NAMALWA (cell line): ENCODE measurements around the gene SLAMF8.

ENCODE experiments used
- DNase-seq: peaks from one replicate; pipeline ENCODE4 v3.0.0-alpha.2; 2015; ENCODE audit warnings: low spot score

SLAMF8 gene

DNA sequence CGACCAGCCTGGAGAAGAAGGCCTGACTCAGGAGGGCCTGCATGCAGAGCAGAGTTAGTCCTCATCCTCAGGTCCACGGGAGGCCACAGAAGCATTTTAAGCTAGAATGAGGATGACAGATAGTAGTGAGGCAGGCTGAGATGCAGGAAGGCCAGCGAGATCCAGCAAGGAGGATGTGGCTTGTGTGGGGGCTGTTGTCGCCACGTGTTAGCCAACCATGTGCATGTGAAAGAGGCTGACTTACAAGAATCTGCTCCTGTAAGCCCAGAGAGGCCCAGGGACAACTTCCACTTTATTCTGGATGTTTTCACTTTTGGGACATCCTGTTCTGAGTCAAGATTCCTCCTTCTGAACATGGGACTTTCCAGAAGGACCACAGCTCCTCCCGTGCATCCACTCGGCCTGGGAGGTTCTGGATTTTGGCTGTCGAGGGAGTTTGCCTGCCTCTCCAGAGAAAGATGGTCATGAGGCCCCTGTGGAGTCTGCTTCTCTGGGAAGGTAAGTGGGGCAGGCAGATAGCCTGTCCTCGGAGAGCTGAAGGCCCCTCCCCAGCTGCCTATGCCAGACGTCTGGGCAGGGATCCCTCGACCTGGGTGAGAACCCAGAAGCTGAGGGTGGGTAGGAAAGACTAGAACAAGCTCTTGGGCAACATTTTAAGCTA lies at the start of gene SLAMF8:
Gene SLAMF8 (plus strand): TSS at position 433 of the 661 bp plus-strand sequence. CDS start 26 bp downstream, at position 459.
- DNase-seq = no peak

DNA sequence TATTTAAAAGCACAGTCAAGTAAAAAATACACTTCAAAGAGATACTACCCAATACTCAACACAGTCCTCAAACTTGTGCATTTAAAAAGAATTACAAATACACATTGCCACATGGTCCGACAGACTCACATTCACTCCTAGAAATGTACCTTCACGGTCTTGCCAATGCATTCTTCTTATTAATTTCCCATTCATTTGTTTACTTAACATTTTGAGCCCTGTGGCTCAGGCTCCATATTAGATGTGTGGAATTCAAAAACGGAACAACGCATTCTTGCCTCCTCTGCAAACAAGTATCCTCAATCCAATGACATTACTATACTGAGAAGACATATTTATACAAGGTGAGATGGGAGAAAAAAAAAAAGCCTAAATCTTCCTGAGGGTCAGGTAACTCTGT lies 48.4 kb upstream of the SLAMF8 start:
- no peak for DNase-seq

DNA sequence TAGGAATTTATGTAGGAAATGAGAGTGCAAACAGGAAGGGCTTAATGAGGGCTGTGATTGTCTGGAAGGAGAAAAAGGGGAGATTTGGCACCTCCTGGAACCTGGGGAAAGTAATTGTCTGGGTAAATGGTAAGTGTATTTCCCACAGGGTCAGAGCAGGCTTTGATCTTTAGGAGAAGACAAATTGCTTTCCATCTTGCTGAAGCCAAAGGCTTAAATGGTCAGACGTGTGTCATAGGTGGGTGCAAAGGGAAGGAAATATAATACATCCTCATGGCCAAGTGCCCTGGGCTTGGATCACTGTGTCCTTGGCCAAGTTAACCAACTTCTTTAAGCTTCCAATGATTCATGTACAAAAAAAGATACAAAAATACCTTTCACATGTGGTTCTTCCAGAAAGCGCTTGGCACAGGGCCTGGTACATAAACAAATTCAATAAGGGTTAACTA lies 47.2 kb upstream of the SLAMF8 start:
- DNase-seq = no peak

DNA sequence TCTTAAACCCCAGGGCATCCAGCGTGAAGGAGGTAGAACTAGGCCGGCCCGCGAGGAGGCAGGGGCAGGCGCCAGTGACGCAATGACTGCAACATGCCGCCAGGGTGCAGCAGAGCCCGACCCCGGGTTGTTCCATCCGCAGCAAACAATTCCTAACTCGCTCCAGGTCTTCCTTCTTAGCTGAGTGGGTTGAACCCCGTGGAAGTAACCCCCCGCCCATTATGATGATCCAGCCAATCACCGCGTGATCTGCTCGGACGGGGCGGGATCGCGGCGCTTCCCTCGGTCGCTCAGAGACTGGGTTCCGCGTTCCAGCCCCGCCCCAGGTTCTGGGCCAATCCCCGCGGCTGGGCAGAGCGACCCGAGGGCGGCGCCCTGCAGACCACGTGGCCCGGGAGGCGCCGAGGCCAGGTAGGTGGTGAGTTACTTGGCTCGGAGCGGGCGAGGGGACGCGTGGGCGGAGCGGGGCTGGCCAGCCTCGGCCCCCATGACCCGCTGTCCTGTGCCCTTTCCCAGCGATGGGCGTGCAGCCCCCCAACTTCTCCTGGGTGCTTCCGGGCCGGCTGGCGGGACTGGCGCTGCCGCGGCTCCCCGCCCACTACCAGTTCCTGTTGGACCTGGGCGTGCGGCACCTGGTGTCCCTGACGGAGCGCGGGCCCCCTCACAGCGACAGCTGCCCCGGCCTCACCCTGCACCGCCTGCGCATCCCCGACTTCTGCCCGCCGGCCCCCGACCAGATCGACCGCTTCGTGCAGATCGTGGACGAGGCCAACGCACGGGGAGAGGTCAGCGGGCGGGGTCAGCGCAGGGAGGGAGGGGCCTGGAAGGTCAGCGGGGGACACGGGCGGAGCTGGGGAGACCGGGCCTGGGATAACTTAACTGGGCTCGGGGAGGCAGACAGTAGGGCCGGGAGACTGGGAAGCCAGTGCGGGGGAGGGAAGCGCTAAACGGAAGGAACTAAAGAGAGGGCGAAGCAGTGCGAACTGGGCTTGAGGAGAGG lies 45.8 kb upstream of the SLAMF8 start, which contains the start of gene DUSP23:
Gene DUSP23 (plus strand): TSS at position 380 of the 1,000 bp plus-strand sequence. CDS start 139 bp downstream, at position 519.
- peak; percentile 93 for DNase-seq

DNA sequence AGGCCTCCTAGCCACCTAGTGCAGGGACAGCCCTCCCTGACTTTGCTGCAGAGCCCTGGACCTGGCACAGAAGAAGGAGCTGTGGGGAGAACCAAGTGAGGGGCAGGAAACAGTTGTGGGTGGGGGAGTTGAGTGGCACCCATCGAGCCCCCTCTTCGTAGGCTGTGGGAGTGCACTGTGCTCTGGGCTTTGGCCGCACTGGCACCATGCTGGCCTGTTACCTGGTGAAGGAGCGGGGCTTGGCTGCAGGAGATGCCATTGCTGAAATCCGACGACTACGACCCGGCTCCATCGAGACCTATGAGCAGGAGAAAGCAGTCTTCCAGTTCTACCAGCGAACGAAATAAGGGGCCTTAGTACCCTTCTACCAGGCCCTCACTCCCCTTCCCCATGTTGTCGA lies 44.7 kb upstream of the SLAMF8 start:
- DNase-seq = no peak

DNA sequence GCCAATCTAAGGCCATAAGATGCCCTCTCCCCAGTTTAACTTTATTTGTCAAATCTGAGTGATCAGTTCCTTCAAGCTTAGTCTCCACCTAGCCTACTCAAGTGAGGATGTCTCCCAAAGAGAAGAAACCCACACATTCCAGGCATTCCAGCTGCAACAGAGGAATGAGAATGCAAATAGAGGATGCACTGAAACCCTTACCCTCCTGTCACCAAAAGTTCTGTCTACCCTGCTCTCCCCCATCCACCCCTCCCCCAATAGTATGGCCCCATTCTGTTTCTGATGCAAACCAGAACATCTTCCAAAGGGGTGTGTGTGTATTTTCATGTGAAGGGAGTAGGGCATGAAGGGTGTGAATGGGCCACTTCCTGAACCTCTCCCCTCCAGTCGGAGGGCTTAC lies 42.9 kb upstream of the SLAMF8 start:
- DNase-seq = no peak

DNA sequence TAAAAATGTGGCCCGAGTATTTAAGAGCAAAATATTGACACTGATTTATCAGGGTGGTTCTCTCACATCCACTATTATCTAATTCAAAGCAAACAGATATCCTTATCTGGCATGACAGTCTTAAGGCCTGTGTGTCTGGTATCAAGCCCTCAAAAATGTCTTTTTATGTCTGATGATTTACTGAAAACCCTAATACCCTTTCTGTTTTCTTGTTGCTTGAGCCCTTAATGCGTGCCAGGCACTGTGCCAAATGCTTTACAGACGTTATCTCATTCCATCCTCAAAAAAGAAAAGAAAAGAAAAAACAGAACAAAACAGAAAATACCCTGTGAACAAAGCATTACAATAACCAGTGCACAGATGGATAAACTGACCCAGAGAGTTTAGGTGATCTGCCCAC lies 40.2 kb upstream of the SLAMF8 start:
- no peak for DNase-seq

DNA sequence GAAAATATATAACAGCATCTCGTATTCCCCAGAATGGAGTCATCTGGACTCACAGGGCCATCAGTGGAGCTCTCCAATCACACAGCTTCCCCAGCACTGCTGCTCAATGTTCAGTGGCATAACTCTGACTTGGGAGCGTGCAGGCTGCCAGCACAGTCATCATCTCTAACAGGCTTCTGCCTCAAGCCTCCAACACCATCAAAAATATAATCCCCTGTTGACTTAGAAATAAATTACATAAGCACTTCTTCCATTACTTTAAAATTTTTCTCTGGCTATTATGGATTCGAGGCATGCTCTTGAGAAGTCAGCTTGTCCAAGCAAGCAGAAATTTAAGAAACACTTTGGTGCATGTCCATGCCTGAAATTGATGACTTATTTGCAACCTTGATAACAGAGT lies 39.7 kb upstream of the SLAMF8 start:
- DNase-seq = no peak

DNA sequence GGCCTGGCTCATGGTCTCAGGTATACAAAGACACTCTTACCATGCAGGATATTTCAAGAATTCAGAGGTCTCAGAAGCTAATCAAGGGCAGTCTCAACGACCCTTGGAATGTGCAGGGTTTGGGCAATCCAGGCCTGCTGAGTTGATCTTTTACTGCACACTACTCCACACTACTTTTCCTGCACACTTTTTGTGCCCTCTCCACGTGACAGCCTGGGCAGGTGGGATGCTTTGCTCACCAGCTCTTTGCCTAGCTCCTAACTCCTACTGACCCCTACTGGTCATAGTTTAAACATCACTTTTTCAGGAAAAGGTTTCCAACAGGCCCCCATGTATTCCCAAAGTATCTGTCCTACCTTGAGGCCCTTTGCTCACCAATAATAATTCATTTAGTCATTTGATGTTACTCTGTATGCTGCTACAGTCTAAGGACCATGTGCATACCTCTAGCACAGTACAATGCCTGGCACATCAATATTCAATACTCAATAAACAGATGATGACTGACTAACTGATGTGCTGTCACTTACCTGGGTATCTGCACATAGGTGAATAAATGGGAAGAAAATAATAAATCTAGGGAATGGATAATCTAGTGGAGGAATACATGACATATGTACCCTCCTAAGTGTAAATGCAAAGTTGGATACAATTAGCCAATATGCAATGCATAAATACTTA lies 36.3 kb upstream of the SLAMF8 start:
- DNase-seq = peak; percentile 58

DNA sequence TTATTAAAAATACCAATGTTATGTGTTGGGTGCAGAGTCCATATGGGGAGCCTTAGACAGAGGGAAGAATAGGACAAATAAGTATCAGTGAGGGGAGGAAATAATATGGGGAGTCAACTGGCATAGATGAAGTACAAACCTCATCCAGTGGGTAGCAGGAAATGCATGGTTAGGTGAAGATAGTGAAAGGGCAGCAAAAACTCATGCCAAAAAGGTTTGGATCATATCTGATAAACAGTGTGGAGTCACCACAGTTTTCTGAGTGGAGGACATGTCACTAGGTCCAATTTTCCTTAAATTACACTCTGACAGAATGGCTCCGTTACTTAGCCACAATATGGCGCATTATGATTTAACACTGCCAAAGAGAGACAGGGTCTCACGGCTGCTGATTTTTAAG lies 35.6 kb upstream of the SLAMF8 start:
- no peak for DNase-seq

DNA sequence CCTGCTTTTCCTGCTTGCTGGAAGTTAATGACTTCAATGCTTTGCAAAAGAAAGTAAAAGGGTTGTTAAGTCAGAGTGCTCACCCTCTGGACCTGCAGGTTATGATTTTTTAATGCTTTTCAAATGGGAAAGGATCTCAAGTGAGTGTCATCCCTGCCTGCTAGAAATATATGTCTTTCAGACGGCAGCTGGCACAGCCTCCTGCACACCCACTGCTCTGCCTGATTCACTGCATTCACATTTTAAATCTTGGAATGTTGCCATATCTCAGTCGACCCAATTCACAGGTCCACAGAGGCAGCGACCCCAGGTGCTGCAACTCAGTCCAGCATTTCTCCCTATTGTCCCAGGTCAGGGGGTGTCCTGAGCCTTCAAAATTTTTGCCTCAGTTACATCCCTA lies 35.2 kb upstream of the SLAMF8 start:
- DNase-seq = no peak

DNA sequence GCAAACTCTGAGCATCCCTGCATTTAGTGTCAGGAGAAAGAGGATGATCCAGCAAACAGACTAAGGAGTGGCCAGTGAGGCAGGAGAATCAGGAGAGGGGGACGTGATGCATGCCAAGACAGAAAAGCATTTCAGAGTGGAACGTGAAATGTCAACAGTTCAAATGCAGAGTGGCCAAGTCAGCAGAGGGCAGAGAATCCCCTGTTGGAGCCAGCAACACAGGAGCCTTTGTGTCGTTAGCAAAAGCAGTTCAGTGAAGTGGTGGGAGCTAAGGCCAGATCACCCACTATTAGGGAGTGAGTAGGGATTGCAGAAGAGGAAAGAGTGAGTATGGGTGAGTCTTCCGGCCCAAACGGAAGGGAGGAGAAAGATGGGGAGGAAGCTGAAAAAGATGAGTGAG lies 31.1 kb upstream of the SLAMF8 start:
- DNase-seq = no peak

DNA sequence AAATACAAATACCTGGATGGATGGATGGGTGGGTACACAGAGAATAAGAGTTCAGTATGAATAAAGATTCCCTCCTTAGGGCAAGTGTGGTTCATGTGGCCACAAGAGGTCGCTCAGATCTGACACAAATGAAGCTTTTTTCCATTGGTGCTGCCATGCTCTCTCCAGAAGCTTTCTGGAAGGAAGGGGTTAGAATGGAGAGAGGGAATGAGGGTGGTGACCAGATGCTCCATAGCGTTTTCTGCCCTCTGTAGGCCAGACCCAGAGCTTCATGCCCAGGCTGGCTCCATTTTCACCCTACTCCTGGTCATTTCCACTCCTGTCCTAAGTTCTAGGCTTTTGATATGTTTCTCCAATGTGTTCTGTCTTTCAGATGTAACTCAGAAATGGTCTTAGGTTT lies 27.8 kb upstream of the SLAMF8 start:
- DNase-seq = peak; percentile 68

DNA sequence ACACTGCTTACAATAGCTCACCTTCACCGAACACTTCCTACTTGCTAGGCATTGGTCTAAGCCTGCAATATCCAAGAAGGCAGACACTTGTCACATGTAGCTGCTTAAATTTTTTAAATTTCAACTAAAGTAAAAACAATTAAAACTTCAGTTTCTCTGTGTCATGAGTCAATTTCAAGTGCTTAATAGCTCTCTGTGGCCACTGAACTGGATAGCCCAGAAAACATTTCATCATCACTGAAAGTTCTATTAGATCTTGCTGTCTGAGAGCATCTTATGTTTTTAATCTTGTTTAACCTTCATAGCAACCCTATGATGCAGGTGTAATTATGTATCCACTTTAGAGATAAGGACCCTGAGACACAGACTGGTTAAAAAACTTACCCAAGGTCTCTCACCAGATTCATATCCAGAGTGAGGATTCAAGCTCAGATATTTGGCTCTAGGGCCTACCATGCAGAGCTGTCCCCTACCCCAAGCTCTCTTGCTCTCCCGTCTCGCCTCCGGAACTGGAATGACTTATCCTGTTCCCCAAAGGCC lies 27.2 kb upstream of the SLAMF8 start:
- DNase-seq = no peak

DNA sequence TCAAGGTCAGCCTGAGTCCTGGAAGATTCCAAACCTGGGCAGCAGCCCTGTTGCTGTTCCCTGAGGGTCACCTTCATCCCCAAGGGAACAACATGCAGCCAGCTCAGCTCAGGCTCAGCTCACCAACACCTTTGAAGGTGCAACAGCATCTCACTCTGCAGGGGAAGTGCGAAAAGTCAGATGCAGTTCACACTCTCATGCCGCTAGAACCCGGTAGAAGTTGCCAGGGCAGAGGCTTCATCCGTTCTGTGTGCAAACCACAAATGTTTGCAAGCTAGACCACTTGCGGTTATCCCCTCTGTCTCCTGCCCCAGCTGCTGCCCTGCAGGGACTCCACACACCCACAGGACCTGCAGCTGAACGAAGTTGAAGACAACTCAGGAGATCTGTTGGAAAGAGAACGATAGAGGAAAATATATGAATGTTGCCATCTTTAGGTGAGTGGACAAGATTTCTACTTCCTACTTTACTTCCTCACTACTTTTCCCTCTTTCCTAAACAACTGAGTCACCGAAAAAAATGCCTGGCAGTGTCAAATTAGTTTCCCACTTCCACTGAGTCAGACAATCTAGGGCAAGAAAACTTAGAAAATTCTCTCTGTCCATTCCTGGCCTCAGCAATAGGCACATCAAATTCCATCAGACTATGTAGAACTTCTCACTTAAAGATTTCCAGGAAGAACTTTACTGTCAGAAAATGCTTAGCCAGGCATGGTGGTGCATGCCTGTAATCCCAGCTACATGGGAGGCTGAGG lies 26.3 kb upstream of the SLAMF8 start:
- DNase-seq = peak; percentile 31

DNA sequence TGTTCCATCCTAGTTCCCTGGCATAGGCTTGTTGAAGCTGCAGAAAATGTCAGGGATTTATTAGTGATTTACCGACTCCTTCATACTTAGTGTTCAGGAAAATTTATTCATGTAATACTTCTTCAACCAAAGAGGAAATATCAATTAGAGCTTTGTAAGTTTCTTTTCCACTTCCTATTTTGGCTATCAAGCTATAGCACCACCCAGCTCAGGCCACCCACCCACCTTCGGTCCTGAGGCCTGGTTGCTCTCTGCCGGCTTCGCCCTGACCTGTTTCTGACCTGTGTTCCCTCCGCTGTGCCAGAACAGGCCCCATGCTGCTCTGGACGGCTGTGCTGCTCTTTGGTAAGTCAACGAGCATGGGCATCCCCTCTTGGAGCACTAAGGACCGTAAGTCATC lies 24.6 kb upstream of the SLAMF8 start, which contains the start of gene FCRL6:
Gene FCRL6 (plus strand): TSS at position 250 of the 400 bp plus-strand sequence. CDS start 65 bp downstream, at position 315.
- DNase-seq = no peak

DNA sequence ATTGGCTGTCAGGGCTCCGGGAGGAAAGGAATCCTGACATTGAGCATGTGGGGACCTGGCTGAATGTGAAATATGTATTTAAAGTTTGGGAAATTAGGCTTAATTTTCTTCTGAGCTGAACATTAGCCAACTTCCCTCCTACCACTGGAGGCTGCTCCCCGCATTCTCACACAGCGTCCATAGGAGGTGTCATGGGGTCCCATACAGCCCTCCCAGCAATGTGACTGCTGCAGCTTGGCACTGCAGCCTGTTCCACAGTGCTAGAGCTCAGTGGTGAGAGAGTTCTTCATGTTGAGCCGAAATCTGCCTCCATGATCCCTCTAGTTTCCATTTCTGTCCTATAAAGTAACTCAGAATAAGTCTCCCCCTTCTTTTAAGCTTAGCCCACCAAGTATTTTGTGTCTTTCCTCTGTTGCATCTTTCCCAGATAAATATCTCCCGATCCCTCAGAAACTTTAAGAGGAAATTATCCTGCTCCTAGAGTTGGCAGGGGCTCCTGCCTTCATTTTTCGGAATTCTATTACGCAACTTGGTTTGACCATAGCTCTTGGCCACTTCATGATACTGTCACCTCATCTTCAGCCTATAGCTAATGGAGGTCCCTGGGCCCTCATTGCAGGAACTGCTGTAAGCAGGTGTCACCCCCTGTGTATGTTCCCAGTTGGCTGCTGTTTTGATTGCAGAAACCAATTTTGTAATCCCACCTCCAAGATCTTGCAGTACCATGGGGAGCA lies 22.6 kb upstream of the SLAMF8 start:
- DNase-seq = peak; percentile 22

DNA sequence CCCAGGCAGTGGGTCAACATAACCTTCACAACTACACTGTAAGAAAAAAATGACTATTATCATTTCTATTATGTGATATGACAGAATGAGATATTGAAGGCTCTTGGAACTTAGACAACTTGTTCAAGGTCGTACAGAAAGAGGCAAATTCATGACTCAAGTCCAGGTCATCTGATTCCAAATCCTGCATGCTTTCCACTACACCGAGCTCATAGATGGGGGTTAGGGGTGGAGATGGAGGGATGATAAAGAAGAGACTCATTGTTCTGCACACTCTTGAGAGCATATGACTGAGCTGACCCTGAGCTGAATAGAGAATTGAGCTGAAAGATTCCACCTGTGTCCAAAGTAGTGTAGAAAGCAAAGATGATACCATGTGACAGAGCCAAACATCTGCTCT lies 21.7 kb upstream of the SLAMF8 start:
- no peak for DNase-seq

DNA sequence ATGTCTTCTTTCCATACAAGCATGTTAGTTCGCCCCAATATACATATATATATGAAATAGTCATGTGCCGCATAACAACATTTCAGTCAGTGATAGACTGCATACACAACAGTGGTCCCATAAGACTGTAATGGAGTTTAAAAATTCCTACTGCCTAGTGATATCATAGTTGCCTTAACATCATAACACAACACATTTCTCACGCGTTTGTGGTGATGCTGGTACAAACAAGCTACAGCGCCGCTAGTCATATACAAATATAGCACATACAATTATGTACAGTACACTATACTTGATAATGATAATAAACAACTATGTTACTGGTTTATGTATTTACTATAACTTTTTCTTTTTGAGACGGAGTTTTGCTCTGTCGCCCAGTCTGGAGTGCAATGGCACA lies 10.7 kb upstream of the SLAMF8 start:
- DNase-seq = no peak

DNA sequence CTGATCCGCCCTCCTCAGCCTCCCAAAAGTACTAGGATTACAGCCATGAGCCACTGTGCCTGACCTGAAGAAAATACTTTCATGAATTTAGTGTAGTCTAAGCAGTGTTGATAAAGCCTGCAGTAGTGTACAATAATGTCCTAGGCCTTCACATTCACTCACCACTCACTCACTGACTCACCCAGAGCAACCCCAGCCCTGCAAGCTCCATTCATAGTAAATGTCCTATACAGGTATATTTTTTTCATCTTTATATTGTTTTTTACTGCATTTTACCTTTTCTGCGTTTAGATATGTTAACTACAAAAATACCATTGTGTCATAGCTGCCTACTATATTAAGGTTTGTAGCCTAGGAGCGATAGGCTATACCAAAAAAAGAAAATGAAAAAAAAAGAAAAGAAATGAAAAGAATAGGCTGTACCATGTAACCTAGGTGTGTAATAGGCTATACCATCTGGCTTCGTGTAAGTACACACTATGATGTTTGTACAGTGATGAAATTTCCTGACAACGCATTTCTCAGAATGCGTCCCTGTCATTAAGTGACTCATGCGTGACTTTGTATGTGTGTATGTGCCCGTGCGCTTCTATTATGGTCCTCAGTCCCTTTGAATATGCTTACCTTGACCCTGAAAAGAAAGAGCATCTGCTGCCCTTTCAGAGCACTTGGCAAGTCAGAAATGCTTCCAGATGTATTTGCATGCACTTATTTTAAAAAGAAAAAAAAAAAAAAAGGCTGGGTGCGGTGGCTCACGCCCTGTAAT lies 9.2 kb upstream of the SLAMF8 start:
- no peak for DNase-seq
